ENCODE data around the gene CD200R1L.

Gene CD200R1L

GRCh38 chr3:112776000-112776399 lies 70.7 kb downstream of the CD200R1L start:
- Histone ChIP-seq H3K4me3 (ENCODE audit: low read length) (no peak overlapping the region), H3K18ac (ENCODE audit: low read length) (no peak overlapping the region), H3K4me2 (ENCODE audit: low read length) (no peak overlapping the region), H2BK5ac (ENCODE audit: low read length) (no peak overlapping the region), H3K79me1 (ENCODE audit: low read length) (no peaks in the 10 kb centered on the region), H3K4ac (ENCODE audit: low read depth, low read length) (no peak overlapping the region), H3K9ac (ENCODE audit: low read length) (no peak overlapping the region), H3K56ac (ENCODE audit: low read length) (no peak overlapping the region), H3K27me3 (ENCODE audit: insufficient read depth, low read length, poor library complexity) (no peaks in the 10 kb centered on the region), H3K36me3 (ENCODE audit: control insufficient read depth, insufficient read depth, low read length) (no peaks in the 10 kb centered on the region), H4K8ac (ENCODE audit: low read depth, low read length) (no peak overlapping the region), H3K23ac (ENCODE audit: low read length) (no peak overlapping the region), H3K79me2 (ENCODE audit: control insufficient read depth, insufficient read depth, low read length) (no peaks in the 10 kb centered on the region), H3K27ac (ENCODE audit: low read depth, low read length) (no peak overlapping the region), H2BK15ac (replicated peaks; ENCODE audit: low read depth) (no peak overlapping the region), H3K4me1 (ENCODE audit: control insufficient read depth, low read depth, low read length) (peaks cover 3% of the 10 kb centered on the region), H2BK120ac (ENCODE audit: low read depth, low read length) (no peak overlapping the region), H4K5ac (ENCODE audit: low read length) (no peak overlapping the region), H2AK5ac (ENCODE audit: low read length) (no peak overlapping the region)
- no CpG with 5 or more reads among the region's 2 CpGs for WGBS (ENCODE audit: extremely low coverage, insufficient coverage, low lambda C conversion rate)
- no peak for DNase-seq

DNA sequence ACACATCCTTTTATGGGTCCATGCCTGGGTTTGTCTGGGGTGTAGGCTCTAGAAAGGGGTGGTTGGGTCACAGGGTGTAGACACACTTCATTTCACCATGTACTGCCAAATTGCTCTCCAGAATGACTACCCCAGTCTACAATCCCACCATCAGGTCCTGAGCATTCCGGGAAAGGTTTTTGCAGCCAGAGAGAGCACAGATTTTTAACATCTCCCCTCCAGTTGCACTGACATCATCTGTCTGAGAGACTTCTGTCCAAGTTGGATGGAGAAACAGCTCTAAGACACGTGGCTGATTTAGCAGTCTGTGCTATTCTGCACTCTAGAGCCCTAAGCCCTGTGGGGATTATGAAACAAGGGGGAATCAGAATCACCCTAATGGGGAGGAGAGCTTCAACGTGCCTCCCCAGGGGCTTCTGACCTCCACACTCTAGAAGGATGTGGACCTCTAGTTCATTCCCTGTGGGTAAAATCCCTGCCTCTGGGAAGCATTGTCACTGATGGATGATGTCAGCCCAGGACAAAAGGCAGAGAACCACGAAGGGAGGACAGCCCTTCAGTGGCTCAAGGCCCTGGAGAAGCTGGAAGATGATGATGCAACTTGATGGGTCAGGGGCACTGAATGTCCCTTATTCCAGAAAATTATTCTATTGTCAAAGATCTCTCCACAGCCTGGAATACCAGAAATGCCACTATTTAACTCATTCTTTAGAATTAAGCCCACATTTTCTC lies 71.5 kb downstream of the CD200R1L start:
- Histone ChIP-seq H3K27me3 (ENCODE audit: insufficient read depth, low read length, poor library complexity) (no peaks in the 10 kb centered on the region), H3K56ac (ENCODE audit: low read length) (no peak overlapping the region), H3K9ac (ENCODE audit: low read length) (no peak overlapping the region), H3K4me1 (ENCODE audit: control insufficient read depth, low read depth, low read length) (no peaks in the 10 kb centered on the region), H3K18ac (ENCODE audit: low read length) (no peak overlapping the region), H4K8ac (ENCODE audit: low read depth, low read length) (no peak overlapping the region), H3K27ac (ENCODE audit: low read depth, low read length) (no peak overlapping the region), H3K4me3 (ENCODE audit: low read length) (no peak overlapping the region), H3K36me3 (ENCODE audit: control insufficient read depth, insufficient read depth, low read length) (no peaks in the 10 kb centered on the region), H2AK5ac (ENCODE audit: low read length) (no peak overlapping the region), H2BK5ac (ENCODE audit: low read length) (no peak overlapping the region), H4K5ac (ENCODE audit: low read length) (no peak overlapping the region), H3K23ac (ENCODE audit: low read length) (no peak overlapping the region), H3K4ac (ENCODE audit: low read depth, low read length) (no peak overlapping the region), H3K4me2 (ENCODE audit: low read length) (no peak overlapping the region), H2BK15ac (replicated peaks; ENCODE audit: low read depth) (no peak overlapping the region), H3K79me2 (ENCODE audit: control insufficient read depth, insufficient read depth, low read length) (no peaks in the 10 kb centered on the region), H3K79me1 (ENCODE audit: low read length) (no peaks in the 10 kb centered on the region), H2BK120ac (ENCODE audit: low read depth, low read length) (no peak overlapping the region)
- no peak for DNase-seq
- WGBS (ENCODE audit: extremely low coverage, insufficient coverage, low lambda C conversion rate) = no CpG with 5 or more reads among the region's 4 CpGs

GRCh38 chr3:112774293-112774926 lies 72.3 kb downstream of the CD200R1L start:
- H3K4me2 ChIP-seq (ENCODE audit: low read length) = no peak overlapping the region
- DNase-seq = no peak
- no CpG with 5 or more reads among the region's 6 CpGs for WGBS (ENCODE audit: extremely low coverage, insufficient coverage, low lambda C conversion rate)

GRCh38 chr3:112773864-112774263 lies 72.8 kb downstream of the CD200R1L start:
- Histone ChIP-seq H3K36me3 (ENCODE audit: control insufficient read depth, insufficient read depth, low read length) (no peaks in the 10 kb centered on the region), H2BK5ac (ENCODE audit: low read length) (no peak overlapping the region), H3K23ac (ENCODE audit: low read length) (no peak overlapping the region), H3K79me1 (ENCODE audit: low read length) (no peaks in the 10 kb centered on the region), H2AK5ac (ENCODE audit: low read length) (no peak overlapping the region), H3K27ac (ENCODE audit: low read depth, low read length) (no peak overlapping the region), H3K4ac (ENCODE audit: low read depth, low read length) (no peak overlapping the region), H2BK15ac (replicated peaks; ENCODE audit: low read depth) (no peak overlapping the region), H2BK120ac (ENCODE audit: low read depth, low read length) (no peak overlapping the region), H3K79me2 (ENCODE audit: control insufficient read depth, insufficient read depth, low read length) (no peaks in the 10 kb centered on the region), H3K27me3 (ENCODE audit: insufficient read depth, low read length, poor library complexity) (no peaks in the 10 kb centered on the region), H3K18ac (ENCODE audit: low read length) (no peak overlapping the region), H3K9ac (ENCODE audit: low read length) (no peak overlapping the region), H3K4me1 (ENCODE audit: control insufficient read depth, low read depth, low read length) (no peaks in the 10 kb centered on the region), H4K8ac (ENCODE audit: low read depth, low read length) (no peak overlapping the region), H3K4me3 (ENCODE audit: low read length) (no peak overlapping the region), H3K4me2 (ENCODE audit: low read length) (no peak overlapping the region), H4K5ac (ENCODE audit: low read length) (no peak overlapping the region), H3K56ac (ENCODE audit: low read length) (no peak overlapping the region)
- no peak for DNase-seq
- no CpG with 5 or more reads among the region's 6 CpGs for WGBS (ENCODE audit: extremely low coverage, insufficient coverage, low lambda C conversion rate)

More at GRCh38 chr3:112774293-112774926, 72.3 kb downstream of the CD200R1L start:
- H3K4me3 ChIP-seq (ENCODE audit: low read length) = no peak overlapping the region
- H3K18ac ChIP-seq (ENCODE audit: low read length) = no peak overlapping the region
- H3K56ac ChIP-seq (ENCODE audit: low read length) = no peak overlapping the region
- H2BK5ac ChIP-seq (ENCODE audit: low read length) = no peak overlapping the region
- H4K5ac ChIP-seq (ENCODE audit: low read length) = no peak overlapping the region
- no peaks in the 10 kb centered on the region for H3K4me1 ChIP-seq (ENCODE audit: control insufficient read depth, low read depth, low read length)
- H3K36me3 ChIP-seq (ENCODE audit: control insufficient read depth, insufficient read depth, low read length) = no peaks in the 10 kb centered on the region
- H4K8ac ChIP-seq (ENCODE audit: low read depth, low read length) = no peak overlapping the region
- H2AK5ac ChIP-seq (ENCODE audit: low read length) = no peak overlapping the region
- H3K9ac ChIP-seq (ENCODE audit: low read length) = no peak overlapping the region
- H2BK15ac ChIP-seq (replicated peaks; ENCODE audit: low read depth) = no peak overlapping the region
- H3K27ac ChIP-seq (ENCODE audit: low read depth, low read length) = no peak overlapping the region
- H3K79me1 ChIP-seq (ENCODE audit: low read length) = no peaks in the 10 kb centered on the region
- H3K79me2 ChIP-seq (ENCODE audit: control insufficient read depth, insufficient read depth, low read length) = no peaks in the 10 kb centered on the region
- no peak overlapping the region for H3K23ac ChIP-seq (ENCODE audit: low read length)
- H2BK120ac ChIP-seq (ENCODE audit: low read depth, low read length) = no peak overlapping the region
- H3K4ac ChIP-seq (ENCODE audit: low read depth, low read length) = no peak overlapping the region
- H3K27me3 ChIP-seq (ENCODE audit: insufficient read depth, low read length, poor library complexity) = no peaks in the 10 kb centered on the region

GRCh38 chr3:112770951-112771350 lies 75.7 kb downstream of the CD200R1L start:
- Histone ChIP-seq H3K79me1 (ENCODE audit: low read length) (no peaks in the 10 kb centered on the region), H2AK5ac (ENCODE audit: low read length) (no peak overlapping the region), H3K36me3 (ENCODE audit: control insufficient read depth, insufficient read depth, low read length) (no peaks in the 10 kb centered on the region), H3K4ac (ENCODE audit: low read depth, low read length) (no peak overlapping the region), H4K8ac (ENCODE audit: low read depth, low read length) (no peak overlapping the region), H3K79me2 (ENCODE audit: control insufficient read depth, insufficient read depth, low read length) (no peaks in the 10 kb centered on the region), H3K23ac (ENCODE audit: low read length) (no peak overlapping the region), H2BK120ac (ENCODE audit: low read depth, low read length) (no peak overlapping the region), H3K9ac (ENCODE audit: low read length) (no peak overlapping the region), H3K4me3 (ENCODE audit: low read length) (no peak overlapping the region), H4K5ac (ENCODE audit: low read length) (no peak overlapping the region), H3K27me3 (ENCODE audit: insufficient read depth, low read length, poor library complexity) (no peaks in the 10 kb centered on the region), H3K4me2 (ENCODE audit: low read length) (no peak overlapping the region), H2BK5ac (ENCODE audit: low read length) (no peak overlapping the region), H3K56ac (ENCODE audit: low read length) (no peak overlapping the region), H3K27ac (ENCODE audit: low read depth, low read length) (no peak overlapping the region), H3K18ac (ENCODE audit: low read length) (no peak overlapping the region), H3K4me1 (ENCODE audit: control insufficient read depth, low read depth, low read length) (no peaks in the 10 kb centered on the region), H2BK15ac (replicated peaks; ENCODE audit: low read depth) (no peak overlapping the region)
- no peak for DNase-seq
- no CpG with 5 or more reads among the region's 2 CpGs for WGBS (ENCODE audit: extremely low coverage, insufficient coverage, low lambda C conversion rate)

All from mesendoderm (in vitro differentiated cells).